Activated naive CD4-positive, alpha-beta T cell treated with Interleukin-2 at 50 U/mL for 16 hours (primary cell): ENCODE data around the gene ZNF423.
"Not testable (repeated sequence)": the region's sequence is repeated elsewhere in the genome, so short reads cannot be mapped to it uniquely, and the experiment has no call there.

Experiments
- DNase-seq: peaks from one replicate; pipeline ENCODE4 v3.0.0-alpha.2; 2020

ZNF423 gene

DNA sequence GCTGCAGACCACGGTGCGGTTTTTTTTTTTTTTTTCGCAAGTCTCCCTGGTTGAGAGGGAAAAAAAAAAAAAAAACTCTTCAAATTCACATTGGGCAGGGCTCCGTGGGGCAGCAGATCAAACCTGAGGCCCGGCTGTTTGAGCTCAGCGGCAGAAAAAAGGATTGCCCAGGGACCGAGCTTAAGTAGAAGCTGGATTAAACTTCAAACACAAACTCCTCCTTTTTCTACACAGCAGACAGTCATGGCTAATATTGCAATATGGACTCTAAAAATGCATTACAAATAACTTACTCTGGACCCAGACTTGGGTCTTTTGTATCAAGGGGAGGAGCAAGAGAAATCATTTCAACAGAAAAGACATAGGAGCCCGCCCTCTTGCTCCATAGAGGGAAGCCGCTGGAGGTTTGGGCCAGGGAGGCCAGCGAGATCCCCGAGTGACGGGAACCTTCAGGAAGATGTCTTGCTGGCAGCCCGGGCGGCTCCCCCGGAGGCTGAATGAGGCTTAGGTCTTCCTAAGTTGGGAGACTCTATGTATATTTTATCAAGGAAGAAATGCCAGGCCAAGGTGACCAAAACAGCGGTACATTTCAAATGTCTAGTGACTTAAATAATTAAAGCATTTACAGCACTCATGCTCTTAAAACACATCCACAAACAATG is 167.7 kb downstream of the ZNF423 start:
- no peak for DNase-seq

DNA sequence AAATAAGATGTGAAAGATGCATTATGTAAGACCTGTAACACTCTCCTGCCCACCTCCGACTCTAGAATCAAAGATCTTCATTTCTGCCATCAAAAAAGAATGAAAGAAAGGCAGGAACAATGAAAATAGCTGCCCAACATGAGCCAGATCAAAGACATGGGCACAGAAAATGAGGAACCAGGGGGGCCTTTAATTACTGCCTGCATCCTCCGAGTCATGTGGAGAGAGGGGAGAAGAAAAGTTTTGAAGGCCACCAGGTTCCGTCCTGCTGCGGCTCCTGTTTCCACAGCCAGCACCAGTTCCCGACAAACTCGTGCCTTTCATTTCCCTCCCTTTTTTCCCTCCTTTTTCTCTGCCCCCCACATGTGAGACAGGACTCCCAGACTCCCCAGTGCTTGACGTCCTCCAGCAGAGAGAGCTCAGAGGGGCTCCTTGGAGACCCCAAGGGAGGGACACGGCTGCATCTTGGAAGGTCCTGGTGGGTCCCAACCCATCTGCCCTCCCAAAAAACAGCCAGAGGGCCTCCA is 168.4 kb downstream of the ZNF423 start:
- no peak for DNase-seq

DNA sequence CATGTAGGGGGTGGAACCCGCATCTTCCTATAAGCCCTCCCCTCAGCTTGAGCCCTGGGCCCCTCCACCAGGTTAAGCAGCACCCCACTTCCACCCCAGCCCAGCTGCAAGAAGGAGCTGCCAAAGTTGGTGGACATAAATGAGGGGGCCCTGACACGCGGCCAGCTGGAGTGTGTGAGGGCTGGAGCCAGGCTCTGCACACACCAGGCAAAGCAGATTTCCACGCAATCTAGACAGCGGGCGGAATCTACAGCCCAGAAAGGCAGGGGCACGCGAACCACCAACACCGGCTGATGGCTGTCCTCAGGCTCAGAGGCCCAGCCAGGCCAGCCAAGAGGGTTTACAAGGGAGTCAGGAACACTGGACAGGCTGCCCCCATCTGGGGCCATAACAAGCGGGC is 171.2 kb downstream of the ZNF423 start:
- no peak for DNase-seq

GRCh38 chr16:49682577-49683165 is 173.2 kb downstream of the ZNF423 start:
- DNase-seq: no peak

GRCh38 chr16:49681217-49681883 is 174.6 kb downstream of the ZNF423 start:
- DNase-seq: no peak

- no peak for DNase-seq
Observed at GRCh38 chr16:49679095-49679494, 176.8 kb downstream of the ZNF423 start.

DNA sequence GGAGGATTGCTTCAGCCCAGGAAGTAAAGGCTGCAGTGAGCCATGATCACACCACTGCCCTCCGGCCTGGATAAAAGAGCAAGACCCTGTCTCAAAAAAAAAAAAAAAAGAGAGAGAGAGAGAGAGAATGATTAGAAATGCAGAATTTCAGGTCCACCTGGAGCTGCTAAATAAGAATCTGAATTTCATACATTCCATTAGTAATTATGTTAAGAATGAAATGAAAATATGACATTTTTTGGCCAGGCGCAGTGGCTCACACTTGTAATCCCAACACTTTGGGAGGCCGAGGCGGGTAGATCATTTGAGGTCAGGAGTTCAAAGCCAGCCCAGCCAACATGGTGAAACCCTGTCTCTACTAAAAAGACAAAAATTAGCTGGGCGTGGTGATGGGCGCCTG is 178.3 kb downstream of the ZNF423 start:
- DNase-seq: not testable (repeated sequence)

- DNase-seq: no peak
Observed at GRCh38 chr16:49675413-49675812, 180.5 kb downstream of the ZNF423 start.

DNA sequence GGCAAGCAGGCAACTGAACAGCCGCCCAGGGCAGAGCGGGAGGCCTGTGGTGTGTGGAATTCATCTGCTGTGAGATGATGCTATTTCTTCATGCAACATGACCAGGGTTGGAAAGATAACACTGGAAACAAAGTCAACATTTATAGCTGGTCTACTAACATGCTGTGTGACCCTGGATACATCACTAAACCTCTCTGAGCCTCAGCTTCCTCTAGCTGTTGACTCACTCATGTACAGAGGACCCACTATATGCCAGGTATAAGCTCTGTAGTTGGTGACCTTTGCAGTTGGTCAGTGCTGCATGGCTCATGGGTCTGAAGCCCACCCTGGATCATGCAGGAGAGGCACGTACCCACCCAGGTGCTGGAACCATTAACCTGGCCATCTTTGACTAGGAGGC is 180.9 kb downstream of the ZNF423 start:
- no peak for DNase-seq

GRCh38 chr16:49674351-49674851 is 181.5 kb downstream of the ZNF423 start:
- DNase-seq: no peak

DNA sequence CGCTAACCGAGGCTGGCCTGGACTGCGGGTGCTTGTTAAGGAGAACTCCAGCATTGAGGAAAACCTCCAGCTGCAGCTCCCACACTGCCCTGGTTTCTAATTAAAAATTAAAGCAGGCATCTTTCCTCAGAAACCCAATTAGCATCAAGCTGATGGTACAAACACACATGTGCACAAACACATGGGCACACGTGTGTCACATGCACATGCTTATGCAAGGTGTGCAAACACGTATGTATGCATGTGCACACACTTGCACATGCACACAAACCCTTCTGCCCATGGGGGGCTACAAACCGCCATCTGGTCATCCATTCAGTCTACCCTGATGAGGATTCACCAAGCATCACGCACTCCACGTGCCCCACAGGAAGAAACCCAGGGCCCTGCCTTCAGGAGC is 182.5 kb downstream of the ZNF423 start:
- DNase-seq: no peak

DNA sequence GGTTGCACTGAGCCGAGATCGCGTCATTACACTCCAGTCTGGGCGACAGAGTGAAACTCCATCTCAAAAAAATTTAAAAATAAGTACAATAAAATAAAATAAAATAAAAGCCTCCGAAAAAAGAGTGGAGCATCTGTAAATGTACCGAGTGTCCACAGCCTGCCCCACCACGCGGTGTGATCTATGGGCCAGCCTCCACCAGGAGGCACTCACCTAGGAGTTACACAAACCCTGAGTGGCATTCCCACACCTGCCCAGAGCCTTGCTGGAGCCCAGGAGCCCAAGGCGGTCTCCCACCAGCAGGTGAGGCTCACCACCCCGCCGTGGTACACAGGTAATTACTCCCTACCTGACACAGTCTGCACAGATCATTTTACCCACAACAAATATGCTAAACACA is 183.2 kb downstream of the ZNF423 start:
- no peak for DNase-seq

DNA sequence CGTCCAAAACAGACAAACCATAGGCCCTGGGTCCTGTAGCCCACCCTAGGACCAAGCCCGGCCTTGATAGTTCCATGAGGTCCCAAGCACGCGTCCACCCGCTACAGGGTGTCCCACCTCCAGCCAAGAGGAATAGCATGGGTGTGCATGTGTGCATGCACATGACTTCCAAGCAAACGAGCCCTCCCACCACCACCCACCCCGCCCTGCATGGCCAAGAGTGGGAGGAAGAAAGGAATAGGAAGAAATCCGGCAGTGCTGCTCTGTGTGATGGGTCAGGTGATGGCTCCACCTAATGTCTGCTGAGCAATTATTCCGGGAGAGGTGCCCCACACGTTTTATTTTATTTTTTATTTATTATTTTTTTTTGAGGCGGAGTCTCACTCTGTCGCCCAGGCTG is 184.6 kb downstream of the ZNF423 start:
- DNase-seq: no peak

DNA sequence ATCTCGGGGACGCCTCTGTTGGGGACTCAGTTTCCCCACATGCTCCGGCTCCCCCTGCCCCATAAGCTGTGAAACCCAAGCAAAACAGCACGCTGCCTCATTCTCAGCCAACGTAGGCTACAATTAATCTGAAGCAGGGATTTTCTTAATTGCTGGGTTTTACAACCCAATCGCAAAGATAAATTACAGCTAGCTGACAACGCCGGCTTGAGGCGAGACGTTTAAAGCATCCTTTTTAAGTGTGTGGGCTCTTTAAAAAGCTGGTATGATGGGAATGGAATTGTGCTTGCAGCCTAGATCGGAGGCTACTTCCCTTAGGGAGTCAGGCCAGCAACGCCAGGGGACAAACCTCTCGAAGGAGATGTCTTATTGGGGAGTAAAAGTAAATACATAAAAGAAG is 185.3 kb downstream of the ZNF423 start:
- no peak for DNase-seq

DNA sequence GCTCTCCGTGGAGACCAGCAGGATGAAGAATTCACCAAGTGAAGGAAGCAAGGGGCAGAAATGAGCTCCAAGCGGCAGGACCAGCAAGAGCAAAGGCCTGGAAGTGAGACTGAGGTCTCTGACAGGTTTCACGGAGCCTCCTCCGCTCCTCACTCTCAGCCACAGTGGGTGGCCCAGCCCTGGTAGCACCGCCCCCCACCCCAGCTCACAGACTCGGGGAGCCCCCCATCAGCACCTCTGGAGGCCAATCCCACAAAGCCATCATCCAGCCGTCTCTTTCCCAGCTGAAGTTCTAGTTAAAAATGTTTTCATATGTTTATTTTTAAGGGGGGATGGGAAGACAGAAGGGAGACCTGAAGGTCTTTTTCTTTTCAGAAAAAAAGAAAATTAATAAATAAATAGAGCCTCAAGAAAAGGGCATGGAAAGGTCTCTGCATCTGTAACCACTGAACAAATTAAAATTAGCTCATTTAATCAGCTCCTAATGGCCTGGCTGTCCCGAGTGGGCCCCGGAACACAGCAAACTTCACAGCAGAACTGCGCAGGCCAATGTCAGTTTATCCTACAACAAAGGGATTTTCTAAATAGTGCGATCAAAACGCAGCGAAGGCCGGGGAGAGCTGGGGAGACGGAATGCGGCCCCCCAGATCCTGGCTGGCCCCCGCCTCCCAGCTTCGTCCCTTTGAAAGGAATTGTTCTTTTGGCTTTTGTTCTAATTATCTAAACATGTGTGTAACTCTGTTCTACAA is 190.3 kb downstream of the ZNF423 start:
- no peak for DNase-seq

- no peak for DNase-seq
Observed at GRCh38 chr16:49664221-49665215, 191.4 kb downstream of the ZNF423 start.

DNA sequence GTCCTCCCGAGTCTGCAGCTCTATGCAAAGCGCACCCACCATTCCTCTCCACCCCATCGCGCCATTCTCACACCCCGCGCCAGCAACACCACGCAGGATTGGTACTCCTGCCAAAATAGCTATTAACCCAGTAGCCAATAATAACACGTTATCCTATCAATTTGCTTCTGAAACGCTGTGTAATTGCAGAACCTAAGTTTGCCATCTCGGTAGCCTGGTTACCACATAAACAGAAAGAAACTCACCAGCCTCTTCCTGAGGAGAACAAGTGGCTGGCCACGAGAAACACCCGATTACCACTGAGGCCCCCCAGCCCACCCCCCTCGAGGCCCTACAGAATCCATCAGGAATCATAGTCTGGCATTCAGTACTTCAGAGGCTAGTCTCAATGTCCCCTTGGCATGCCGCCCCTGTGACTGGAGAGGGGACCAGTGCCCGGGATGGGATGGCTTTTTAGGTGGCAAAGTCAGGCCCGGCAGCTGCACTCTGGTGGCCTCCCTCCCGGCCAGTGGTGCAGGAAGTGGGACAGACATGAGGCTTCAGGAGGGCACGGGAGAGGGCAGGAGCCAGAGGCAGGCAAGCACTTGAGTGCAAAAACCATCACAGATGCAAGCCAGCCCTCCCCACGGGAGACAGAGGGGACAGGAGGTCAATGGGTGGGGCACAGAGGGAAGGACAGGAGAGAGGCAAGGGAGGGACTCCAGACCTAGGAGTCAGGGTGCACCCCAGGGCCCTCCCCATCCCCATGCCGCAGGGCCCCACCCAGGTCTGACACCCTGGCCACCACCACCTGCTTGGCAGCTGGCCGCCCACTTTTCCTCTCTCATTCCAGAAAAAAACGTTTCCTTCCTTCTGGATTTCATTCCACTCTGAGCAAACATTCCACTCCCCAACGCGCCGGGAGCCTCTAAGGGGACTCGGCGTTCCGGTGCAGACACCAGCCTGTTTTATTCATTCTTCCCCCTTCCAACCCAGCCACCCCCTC is 192.5 kb downstream of the ZNF423 start:
- no peak for DNase-seq

DNA sequence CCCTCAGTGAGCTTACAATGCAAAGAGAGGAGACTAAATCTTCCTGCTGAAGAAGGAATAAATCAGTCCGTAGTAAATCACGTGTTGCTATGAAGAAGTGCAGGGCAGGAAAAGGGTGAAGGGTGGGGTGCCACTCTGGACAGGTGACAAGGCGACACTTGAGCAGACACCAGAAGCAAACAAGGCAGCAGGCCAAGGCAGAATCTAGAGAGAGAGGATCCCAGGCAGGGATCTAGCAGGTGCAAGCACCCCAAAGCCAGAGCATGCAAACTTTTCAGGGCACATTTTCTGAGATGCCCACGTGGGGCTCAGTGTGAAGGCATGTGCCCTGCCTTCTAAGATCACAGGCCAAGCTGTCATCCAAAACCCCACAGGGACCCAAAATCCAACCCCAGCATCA is 193.3 kb downstream of the ZNF423 start:
- DNase-seq: no peak

DNA sequence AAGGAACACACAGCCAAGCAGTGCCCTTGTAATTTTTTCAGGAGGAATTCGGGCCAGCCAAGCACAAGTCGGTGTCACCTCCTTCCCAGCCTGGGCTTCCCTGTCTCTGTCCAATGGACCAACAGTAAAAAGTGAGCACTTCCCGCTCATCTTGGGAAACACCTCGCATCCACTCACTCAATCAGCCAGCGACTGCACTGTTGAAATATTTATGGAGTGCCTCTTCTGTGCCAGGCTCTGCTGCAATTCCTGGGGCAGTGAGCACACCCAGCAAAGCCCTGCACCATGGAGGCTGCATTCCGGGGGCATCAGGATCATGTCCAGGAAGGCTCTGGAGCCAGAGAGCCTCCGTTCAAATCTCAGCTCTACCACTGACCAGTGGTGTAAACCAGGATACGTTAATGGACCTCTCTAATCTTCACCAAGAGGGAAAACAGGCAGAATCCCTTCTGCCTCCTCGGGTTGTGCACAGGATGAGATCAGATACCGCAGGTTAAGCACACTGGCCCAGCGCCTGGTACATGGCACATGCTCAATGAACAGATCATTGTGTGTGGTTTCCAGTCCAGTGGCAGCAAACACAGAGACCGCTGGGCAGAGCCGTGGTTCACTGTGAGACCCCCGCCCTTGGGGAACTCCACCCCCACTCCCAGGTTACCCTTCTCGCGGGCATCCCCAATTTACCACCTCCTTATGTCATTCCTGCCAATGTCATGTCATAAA is 194.3 kb downstream of the ZNF423 start:
- DNase-seq: no peak

DNA sequence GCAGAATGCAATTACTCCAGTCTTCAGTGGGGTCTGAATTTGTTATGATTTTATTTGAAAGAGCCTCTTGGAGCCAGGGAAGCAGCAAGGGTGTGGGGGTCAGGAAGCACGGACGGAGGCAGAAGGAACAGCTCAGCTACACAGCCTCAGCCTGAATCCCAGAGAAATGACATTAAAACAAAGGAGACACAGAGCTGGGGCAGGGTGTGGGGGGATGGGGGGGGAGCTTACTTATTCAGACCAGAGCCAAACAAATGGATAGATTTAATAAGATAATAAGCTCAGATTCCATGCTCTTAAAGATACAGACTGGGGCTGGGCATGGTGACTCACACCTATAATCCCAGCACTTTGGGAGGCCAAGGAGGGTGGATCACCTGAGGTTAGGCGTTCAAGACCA is 195.3 kb downstream of the ZNF423 start:
- no peak for DNase-seq
